ENCODE data around the gene TANC1.

The TANC1 gene

DNA sequence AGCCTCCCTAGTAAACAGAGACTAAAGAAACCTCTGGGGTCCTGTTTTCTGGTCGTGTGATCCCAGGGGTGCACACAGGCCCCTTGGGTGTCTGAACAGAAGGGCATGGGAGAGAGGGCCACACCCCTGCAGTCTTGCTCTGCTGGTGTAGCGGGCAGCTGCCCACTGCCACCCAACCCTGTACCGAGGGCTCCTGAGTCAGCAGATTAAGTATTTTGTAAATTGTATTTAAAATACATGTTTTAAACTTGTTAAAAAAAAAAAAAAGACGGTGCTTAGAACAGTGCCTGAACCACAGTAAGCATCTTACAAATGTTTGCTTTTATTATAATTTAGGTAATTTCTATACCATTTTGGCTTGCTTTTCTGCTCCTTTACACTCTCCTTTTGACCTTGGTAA lies 113.7 kb downstream of the TANC1 start:
- peak overlapping the region; percentile 82 for H3K27ac ChIP-seq
- TF ChIP-seq, protein P1, sequence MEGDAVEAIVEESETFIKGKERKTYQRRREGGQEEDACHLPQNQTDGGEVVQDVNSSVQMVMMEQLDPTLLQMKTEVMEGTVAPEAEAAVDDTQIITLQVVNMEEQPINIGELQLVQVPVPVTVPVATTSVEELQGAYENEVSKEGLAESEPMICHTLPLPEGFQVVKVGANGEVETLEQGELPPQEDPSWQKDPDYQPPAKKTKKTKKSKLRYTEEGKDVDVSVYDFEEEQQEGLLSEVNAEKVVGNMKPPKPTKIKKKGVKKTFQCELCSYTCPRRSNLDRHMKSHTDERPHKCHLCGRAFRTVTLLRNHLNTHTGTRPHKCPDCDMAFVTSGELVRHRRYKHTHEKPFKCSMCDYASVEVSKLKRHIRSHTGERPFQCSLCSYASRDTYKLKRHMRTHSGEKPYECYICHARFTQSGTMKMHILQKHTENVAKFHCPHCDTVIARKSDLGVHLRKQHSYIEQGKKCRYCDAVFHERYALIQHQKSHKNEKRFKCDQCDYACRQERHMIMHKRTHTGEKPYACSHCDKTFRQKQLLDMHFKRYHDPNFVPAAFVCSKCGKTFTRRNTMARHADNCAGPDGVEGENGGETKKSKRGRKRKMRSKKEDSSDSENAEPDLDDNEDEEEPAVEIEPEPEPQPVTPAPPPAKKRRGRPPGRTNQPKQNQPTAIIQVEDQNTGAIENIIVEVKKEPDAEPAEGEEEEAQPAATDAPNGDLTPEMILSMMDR (conservative IDR thresholded peaks at IDR 0.05), result no peak

DNA sequence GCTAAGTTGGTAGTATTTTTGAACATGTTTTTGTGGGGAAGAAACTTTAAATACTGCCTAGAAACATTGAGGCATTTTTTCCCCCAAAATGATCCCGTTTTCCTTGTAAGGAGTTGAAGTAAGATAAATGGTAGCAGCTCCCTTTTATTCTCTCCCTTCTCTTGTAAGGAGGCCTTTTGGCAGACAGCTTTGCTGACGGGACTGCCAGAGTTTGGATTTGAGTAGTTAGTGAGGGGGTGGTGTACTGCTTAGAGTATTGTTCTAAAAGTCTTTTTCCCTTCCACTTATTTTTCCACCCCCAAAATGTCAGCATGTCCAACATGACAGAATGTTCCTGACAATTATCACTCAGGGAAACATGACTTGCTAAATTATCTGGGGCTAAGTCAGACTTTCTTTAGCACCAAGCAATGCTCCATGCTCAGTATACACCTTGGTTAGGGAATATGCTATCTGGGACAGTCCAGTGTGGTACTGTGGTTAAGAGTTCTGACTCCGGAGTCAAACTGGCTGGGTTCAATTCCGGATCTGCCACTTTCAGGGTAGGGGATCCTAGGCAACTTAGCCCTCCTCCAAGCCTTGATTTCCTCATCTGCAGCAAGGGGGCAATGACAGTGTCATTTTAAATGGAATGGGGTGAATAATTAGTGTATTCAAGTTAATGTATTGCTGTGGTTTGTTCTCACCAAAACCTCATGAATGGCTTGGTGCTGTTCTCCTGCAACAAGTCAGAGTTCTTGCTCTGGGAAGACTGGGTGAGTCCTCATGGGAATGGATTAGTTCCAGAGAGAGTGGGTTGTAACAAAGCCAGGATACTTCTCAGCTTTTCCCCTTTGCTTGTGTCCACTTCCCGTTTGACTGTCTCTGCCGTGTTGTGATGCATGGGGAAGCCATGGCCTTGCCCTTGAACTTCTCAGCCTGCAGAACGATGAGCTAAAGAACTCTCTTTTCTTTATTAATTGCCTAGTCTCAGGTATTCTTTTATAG lies 116.2 kb downstream of the TANC1 start:
- TF ChIP-seq, protein P1 (conservative IDR thresholded peaks at IDR 0.05), result no peak
- peak overlapping the region; percentile 82 for H3K27ac ChIP-seq

DNA sequence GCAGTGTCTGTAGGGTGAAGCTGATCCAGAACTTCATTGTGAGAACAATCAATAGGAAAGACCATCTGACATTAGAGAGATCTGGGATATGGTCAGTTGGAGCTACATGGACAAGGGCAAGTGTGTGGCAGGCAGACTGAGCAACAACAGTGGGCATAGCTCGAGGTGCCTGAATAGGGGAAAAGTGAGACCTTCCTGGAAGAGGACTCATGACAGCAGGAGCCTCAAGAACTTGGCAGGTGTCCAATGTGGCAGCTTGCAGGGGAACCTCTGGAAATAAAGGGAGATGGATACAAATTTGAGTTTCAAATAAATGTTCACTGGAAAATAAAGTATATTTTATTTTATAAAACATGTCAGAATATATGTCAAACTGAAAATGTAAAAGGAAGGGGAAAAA lies 117.9 kb downstream of the TANC1 start:
- TF ChIP-seq, protein P1 (conservative IDR thresholded peaks at IDR 0.05), result no peak
- peak overlapping the region; percentile 82; the same call in 1 of the 2 replicates for H3K27ac ChIP-seq

DNA sequence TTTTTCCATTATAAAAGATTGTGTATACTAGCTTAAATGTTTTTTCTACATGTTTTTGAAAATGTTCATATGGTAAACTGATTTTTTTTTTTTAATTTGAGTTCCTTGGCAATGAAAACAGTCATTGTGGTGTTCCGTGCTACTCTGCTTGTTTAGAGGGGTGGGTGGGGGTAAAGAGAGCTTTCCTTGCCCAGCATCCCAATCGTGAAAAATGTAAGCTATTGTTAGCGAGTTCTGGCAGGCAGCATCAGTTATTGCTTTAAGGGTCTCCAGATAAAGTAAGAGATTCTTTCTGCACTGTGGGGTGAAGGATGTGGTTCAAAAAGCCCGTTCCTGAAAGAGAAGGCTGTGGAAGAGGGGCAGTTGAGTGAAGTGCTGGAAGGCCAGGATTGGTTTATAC lies 118.4 kb downstream of the TANC1 start:
- H3K27ac ChIP-seq, result no peak overlapping the region
- TF ChIP-seq, protein P1 (conservative IDR thresholded peaks at IDR 0.05), result no peak

DNA sequence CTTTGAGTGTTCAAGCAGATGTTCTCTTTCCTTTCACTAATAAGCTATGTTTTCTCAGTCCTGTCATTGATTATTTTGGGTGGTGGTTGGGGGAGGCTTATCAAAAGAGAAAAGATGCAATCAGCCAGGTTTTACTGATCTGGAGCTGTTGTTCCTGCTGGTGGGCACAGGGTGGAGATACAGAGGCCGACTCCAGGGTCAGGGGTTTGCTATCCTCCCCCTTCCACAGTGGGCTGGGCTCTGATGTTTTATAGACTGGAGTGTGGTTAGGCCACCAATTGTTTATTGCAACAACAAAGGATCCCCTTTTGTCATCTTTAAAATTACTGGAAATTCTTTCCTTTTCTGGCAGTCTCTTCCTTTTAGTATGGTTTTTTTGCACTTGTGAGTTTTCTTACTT lies 120.5 kb downstream of the TANC1 start:
- TF ChIP-seq, protein P1 (conservative IDR thresholded peaks at IDR 0.05), result no peak
- H3K27ac ChIP-seq, result peak overlapping the region; percentile 99; the same call in 1 of the 2 replicates

DNA sequence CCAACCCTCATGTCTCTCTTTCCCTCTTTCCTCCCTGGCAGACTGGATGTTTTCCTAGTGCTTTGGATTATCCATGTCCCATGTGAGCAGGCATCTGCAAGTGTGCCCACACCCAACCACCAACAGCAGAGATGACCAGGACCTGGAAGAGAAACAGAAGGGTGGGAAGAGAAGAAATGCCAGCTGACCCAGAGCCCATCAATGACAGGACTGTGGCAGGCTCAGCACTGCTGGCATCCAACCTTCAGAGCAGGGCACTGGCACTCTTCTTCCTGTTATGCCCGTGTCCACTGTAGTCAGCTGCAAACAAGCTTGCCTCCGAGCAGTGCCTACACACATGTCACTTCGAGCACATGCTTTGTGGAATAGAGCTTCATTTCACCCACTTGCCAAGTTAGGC lies 121.1 kb downstream of the TANC1 start:
- peak overlapping the region; percentile 99 for H3K27ac ChIP-seq
- TF ChIP-seq, protein P1 (conservative IDR thresholded peaks at IDR 0.05), result no peak

DNA sequence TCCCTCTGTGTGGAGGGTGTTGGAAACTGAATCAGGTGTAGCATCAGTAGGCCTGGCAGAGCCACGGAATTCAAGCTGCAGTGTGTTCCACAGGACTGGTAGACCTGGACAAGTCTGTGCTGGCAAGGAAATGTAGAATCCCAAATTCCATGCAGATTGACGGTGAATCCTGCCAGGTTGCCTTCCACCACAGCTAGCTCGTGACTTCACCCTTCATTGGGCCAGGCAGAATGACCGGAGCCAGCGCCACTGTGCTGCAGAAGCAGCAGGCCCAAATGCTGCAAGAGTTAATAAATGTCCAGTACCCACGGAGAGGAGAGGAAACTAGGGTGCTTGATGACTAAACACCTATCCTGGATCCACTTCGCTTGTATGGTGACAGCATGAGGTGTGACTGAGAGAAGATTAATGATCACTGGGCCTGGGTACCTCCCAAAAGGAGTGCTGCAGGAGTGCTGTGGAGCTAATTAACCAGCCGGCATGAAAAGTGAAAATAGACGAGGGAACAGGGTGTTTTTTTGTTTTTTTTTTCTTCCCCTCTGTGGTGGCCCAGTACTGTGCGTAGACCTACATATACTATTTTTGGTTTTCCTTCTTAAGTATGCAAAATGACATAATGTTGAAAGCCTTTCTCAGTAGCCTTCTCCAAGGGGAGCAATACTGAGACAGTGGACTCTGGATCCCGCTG lies 122.2 kb downstream of the TANC1 start:
- TF ChIP-seq, protein P1 (conservative IDR thresholded peaks at IDR 0.05), result no peak
- H3K27ac ChIP-seq, result peak overlapping the region; percentile 99

All from VCaP (cell line).